8988T (cell line): Measurements from ENCODE around the gene CMTM2.
"Not testable (repeated sequence)": the region's sequence is repeated elsewhere in the genome, so short reads cannot be mapped to it uniquely, and the experiment has no call there.

ENCODE experiments used
- DNase-seq: peaks from one replicate; pipeline ENCODE4 v3.0.0; 2011

Gene CMTM2

GRCh38 chr16:66610111-66610820 is 31.0 kb downstream of the CMTM2 start:
- no peak for DNase-seq

GRCh38 chr16:66611911-66612310 is 32.6 kb downstream of the CMTM2 start:
- not testable (repeated sequence) for DNase-seq

- DNase-seq, result no peak
Observed at GRCh38 chr16:66612422-66612821, 33.2 kb downstream of the CMTM2 start.

- DNase-seq, result no peak
Observed at GRCh38 chr16:66614161-66614802, 35.0 kb downstream of the CMTM2 start.

GRCh38 chr16:66616169-66616568 is 36.9 kb downstream of the CMTM2 start:
- DNase-seq, result no peak

- no peak for DNase-seq
Observed at GRCh38 chr16:66616592-66616991, 37.3 kb downstream of the CMTM2 start.

GRCh38 chr16:66617010-66617434 is 37.8 kb downstream of the CMTM2 start:
- DNase-seq, result no peak

- no peak for DNase-seq
Observed at GRCh38 chr16:66617728-66618127, 38.5 kb downstream of the CMTM2 start.

GRCh38 chr16:66618588-66619375 is 39.5 kb downstream of the CMTM2 start:
- no peak for DNase-seq

- DNase-seq, result no peak
Observed at GRCh38 chr16:66619534-66620428, 40.5 kb downstream of the CMTM2 start.

- no peak for DNase-seq
Observed at GRCh38 chr16:66620429-66620795, 41.1 kb downstream of the CMTM2 start.

- DNase-seq, result no peak
Observed at GRCh38 chr16:66621973-66622372, 42.7 kb downstream of the CMTM2 start.

GRCh38 chr16:66622863-66623262 is 43.6 kb downstream of the CMTM2 start:
- no peak for DNase-seq

- DNase-seq, result no peak
Observed at GRCh38 chr16:66623755-66624154, 44.5 kb downstream of the CMTM2 start.

- not testable (repeated sequence) for DNase-seq
Observed at GRCh38 chr16:66627611-66628378, 48.5 kb downstream of the CMTM2 start.

- no peak for DNase-seq
Observed at GRCh38 chr16:66629856-66630255, 50.6 kb downstream of the CMTM2 start.

- DNase-seq, result not testable (repeated sequence)
Observed at GRCh38 chr16:66630561-66631260, 51.4 kb downstream of the CMTM2 start.

- DNase-seq, result not testable (repeated sequence)
Observed at GRCh38 chr16:66631558-66631957, 52.3 kb downstream of the CMTM2 start.

GRCh38 chr16:66634527-66635196 is 55.4 kb downstream of the CMTM2 start:
- no peak for DNase-seq

GRCh38 chr16:66635406-66635805 is 56.1 kb downstream of the CMTM2 start:
- DNase-seq, result no peak

- no peak for DNase-seq
Observed at GRCh38 chr16:66636199-66636598, 56.9 kb downstream of the CMTM2 start.
